Hepatocyte (in vitro differentiated cells): ENCODE measurements around the gene EPS8L3. TPM values are rescaled to one million over a fixed set of nuclear protein-coding genes. Genes with fewer than 3 reads are reported as not detected.
"Not testable (repeated sequence)": the region's sequence is repeated elsewhere in the genome, so short reads cannot be mapped to it uniquely, and the experiment has no call there.

Experiments
- DNase-seq: peaks from one replicate; pipeline ENCODE4 v3.0.0-alpha.2; 2016; ENCODE audit warnings: low spot score
- H2AFZ ChIP-seq: fragments of 200-600 bp; sonication (generic); 2 replicates; pipeline ENCODE4 v1.6.0; 2016; ENCODE audit warnings: antibody characterized with exemption, mild to moderate bottlenecking
- H3K27ac ChIP-seq: fragments of 200-600 bp; sonication (generic); 2 replicates; pipeline ENCODE4 v1.5.1; 2016; ENCODE audit warnings: mild to moderate bottlenecking
- H3K27me3 ChIP-seq: fragments of 200-600 bp; sonication (generic); 2 replicates; pipeline ENCODE4 v1.6.1; 2016
- H3K36me3 ChIP-seq: fragments of 200-600 bp; sonication (generic); replicated peaks from 2 replicates; pipeline ENCODE4 v1.5.1; 2016; ENCODE audit warnings: low read depth; ENCODE audit not compliant: insufficient read depth
- H3K4me1 ChIP-seq: fragments of 200-600 bp; sonication (generic); 2 replicates; pipeline ENCODE4 v1.5.1; 2016; ENCODE audit warnings: mild to moderate bottlenecking, moderate library complexity; ENCODE audit not compliant: insufficient read depth
- H3K4me2 ChIP-seq: fragments of 200-600 bp; sonication (generic); 2 replicates; pipeline ENCODE4 v1.6.0; 2016
- H3K4me3 ChIP-seq: fragments of 200-600 bp; sonication (generic); 2 replicates; pipeline ENCODE4 v1.5.1; 2016; ENCODE audit warnings: mild to moderate bottlenecking
- H3K79me2 ChIP-seq: fragments of 200-600 bp; sonication (generic); 2 replicates; pipeline ENCODE4 v1.6.0; 2017; ENCODE audit warnings: mild to moderate bottlenecking
- H3K9me2 ChIP-seq: fragments of 200-600 bp; sonication (generic); replicated peaks from 2 replicates; pipeline ENCODE4 v1.6.0; 2017; ENCODE audit warnings: mild to moderate bottlenecking; ENCODE audit not compliant: insufficient read depth
- H3K9me3 ChIP-seq: fragments of 200-600 bp; sonication (generic); 2 replicates; pipeline ENCODE4 v1.5.1; 2016; ENCODE audit warnings: low read depth, mild to moderate bottlenecking
- H4K20me1 ChIP-seq: fragments of 200-600 bp; sonication (generic); 2 replicates; pipeline ENCODE4 v1.6.0; 2016; ENCODE audit warnings: mild to moderate bottlenecking; ENCODE audit not compliant: insufficient read depth, poor library complexity, severe bottlenecking
- CTCF ChIP-seq: fragments of 200-600 bp; sonication (generic); IDR thresholded peaks from 2 replicates; pipeline ENCODE4 v1.5.1; 2016; ENCODE audit warnings: antibody characterized with exemption, mild to moderate bottlenecking; ENCODE audit not compliant: poor library complexity
- EZH2 ChIP-seq: fragments of 200-600 bp; sonication (generic); IDR thresholded peaks from 2 replicates; pipeline ENCODE4 v1.6.1; 2016; ENCODE audit warnings: antibody characterized with exemption, mild to moderate bottlenecking, borderline replicate concordance
- EZH2phosphoT487 ChIP-seq: fragments of 200-600 bp; sonication (generic); IDR thresholded peaks from one replicate; pipeline ENCODE4 v1.6.1; 2018; ENCODE audit warnings: antibody characterized with exemption, mild to moderate bottlenecking, low read depth, moderate library complexity; ENCODE audit not compliant: unreplicated experiment, severe bottlenecking
- WGBS: methylation state at CpG from one replicate; pipeline ENCODE4 v1.1.6; 2016; ENCODE audit warnings: low lambda C conversion rate; ENCODE audit errors: missing lambda C conversion rate; 5-methylcytosine and 5-hydroxymethylcytosine counted together
- polyA plus RNA-seq: library from polyadenylated mRNA; unstranded; fragments of >200 nt; fragmentation: Nextera tagmentation; extraction: Ambion mirVana; gene quantifications from 2 replicates; pipeline ENCODE4 v1.2.1, GENCODE V29; 2016
- total RNA-seq: library from RNA; depleted of rRNA; stranded (reverse); fragments of >200 nt; gene quantifications from 2 replicates; pipeline ENCODE4 v1.2.3, GENCODE V29; 2014

Gene EPS8L3
- total and polyA plus RNA-seq, 2 experiments from 2014 or later: 48.1 to 97.3 TPM

- H4K20me1 ChIP-seq: no peaks in the 10 kb centered on the region
- no peaks in the 10 kb centered on the region for H3K9me3 ChIP-seq
- no peak overlapping the region for H3K27ac ChIP-seq
- no peak overlapping the region for H2AFZ ChIP-seq
- H3K36me3 ChIP-seq: no peaks in the 10 kb centered on the region
- TF ChIP-seq EZH2 (no peak), CTCF (no peak), EZH2phosphoT487 (no peak)
- H3K79me2 ChIP-seq: peaks cover 16% of the 10 kb centered on the region
- no peaks in the 10 kb centered on the region for H3K27me3 ChIP-seq
- H3K4me3 ChIP-seq: no peak overlapping the region
- WGBS: 93% methylated on average over 11 of the region's 11 CpGs
- no peaks in the 10 kb centered on the region for H3K9me2 ChIP-seq
- DNase-seq: no peak
- peaks cover 28% of the 10 kb centered on the region for H3K4me1 ChIP-seq
- H3K4me2 ChIP-seq: no peak overlapping the region
These were observed 4.0 kb downstream of the EPS8L3 start for GRCh38 chr1:109759513-109760334.

GRCh38 chr1:109757936-109758786 is 5.6 kb downstream of the EPS8L3 start:
- H4K20me1 ChIP-seq: no peaks in the 10 kb centered on the region
- peaks cover 7% of the 10 kb centered on the region for H3K79me2 ChIP-seq
- no peaks in the 10 kb centered on the region for H3K27me3 ChIP-seq
- H3K9me3 ChIP-seq: no peaks in the 10 kb centered on the region
- H3K36me3 ChIP-seq: no peaks in the 10 kb centered on the region
- peaks cover 15% of the 10 kb centered on the region for H3K4me1 ChIP-seq
- no peaks in the 10 kb centered on the region for H3K9me2 ChIP-seq
- no peak overlapping the region for H3K4me3 ChIP-seq
- H3K27ac ChIP-seq: no peak overlapping the region
- DNase-seq: no peak
- no peak overlapping the region for H2AFZ ChIP-seq
- H3K4me2 ChIP-seq: no peak overlapping the region
- 94% methylated on average over 13 of the region's 13 CpGs for WGBS
- TF ChIP-seq EZH2phosphoT487: no peak
- no peak for TF ChIP-seq EZH2
- no peak for TF ChIP-seq CTCF

- H3K27ac ChIP-seq: no peak overlapping the region
- no peaks in the 10 kb centered on the region for H3K36me3 ChIP-seq
- no peak overlapping the region for H3K4me3 ChIP-seq
- 93% methylated on average over 7 of the region's 7 CpGs for WGBS
- DNase-seq: no peak
- H3K4me1 ChIP-seq: peaks cover 9% of the 10 kb centered on the region
- no peaks in the 10 kb centered on the region for H4K20me1 ChIP-seq
- no peak overlapping the region for H3K4me2 ChIP-seq
- H3K9me2 ChIP-seq: no peaks in the 10 kb centered on the region
- no peak overlapping the region for H2AFZ ChIP-seq
- H3K9me3 ChIP-seq: no peaks in the 10 kb centered on the region
- H3K79me2 ChIP-seq: no peaks in the 10 kb centered on the region
- TF ChIP-seq CTCF (no peak), EZH2phosphoT487 (no peak), EZH2 (no peak)
- no peaks in the 10 kb centered on the region for H3K27me3 ChIP-seq
These were observed 6.7 kb downstream of the EPS8L3 start for GRCh38 chr1:109756848-109757521.

- not testable (repeated sequence) for H3K9me3 ChIP-seq, H4K20me1 ChIP-seq, H3K9me2 ChIP-seq, H3K4me1 ChIP-seq, H3K27ac ChIP-seq, H3K79me2 ChIP-seq, H3K4me2 ChIP-seq, DNase-seq, H3K36me3 ChIP-seq, H3K27me3 ChIP-seq, H3K4me3 ChIP-seq, H2AFZ ChIP-seq
- 94% methylated on average over 5 of the region's 5 CpGs for WGBS
These were observed 7.4 kb downstream of the EPS8L3 start for GRCh38 chr1:109756325-109756724.
